Stimulated activated CD4-positive, alpha-beta T cell treated with anti-CD3 and anti-CD28 coated beads, Interleukin-12 subunit alpha, Interleukin-12 subunit beta, amount 100 ng/mL, for 48 hours (primary cell): Measurements from ENCODE around the gene COPG2.
"Not testable (repeated sequence)": the region's sequence is repeated elsewhere in the genome, so short reads cannot be mapped to it uniquely, and the experiment has no call there.

Source experiments
- DNase-seq, 3 donors: peaks; one replicate each; pipeline ENCODE4 v3.0.0-alpha.2; 2020; ENCODE audit warnings: low read depth in 2 of 3, low spot score in 1 of 3

The COPG2 gene

GRCh38 chr7:130570144-130570543 is 98.4 kb downstream of the COPG2 start:
- DNase-seq: not testable (repeated sequence)

GRCh38 chr7:130566898-130567280 is 101.7 kb downstream of the COPG2 start:
- DNase-seq: no peak

- no peak for DNase-seq
Measured at GRCh38 chr7:130566168-130566897, 102.2 kb downstream of the COPG2 start.

GRCh38 chr7:130560972-130561371 is 107.6 kb downstream of the COPG2 start:
- DNase-seq: no peak

- no peak for DNase-seq
Measured at GRCh38 chr7:130559184-130559583, 109.4 kb downstream of the COPG2 start.

GRCh38 chr7:130554481-130554880 is 114.1 kb downstream of the COPG2 start:
- DNase-seq: no peak

- DNase-seq: no peak
Measured at GRCh38 chr7:130553398-130554029, 115.0 kb downstream of the COPG2 start.

GRCh38 chr7:130544356-130544755 is 124.2 kb downstream of the COPG2 start:
- no peak for DNase-seq

GRCh38 chr7:130543487-130544010 is 125.0 kb downstream of the COPG2 start:
- DNase-seq: no peak

- not testable (repeated sequence) for DNase-seq
Measured at GRCh38 chr7:130542297-130542696, 126.3 kb downstream of the COPG2 start.

- not testable (repeated sequence) for DNase-seq
Measured at GRCh38 chr7:130541287-130541686, 127.3 kb downstream of the COPG2 start.

GRCh38 chr7:130537894-130538293 is 130.7 kb downstream of the COPG2 start:
- not testable (repeated sequence) for DNase-seq

- DNase-seq: no peak
Measured at GRCh38 chr7:130529417-130529816, 139.1 kb downstream of the COPG2 start.

GRCh38 chr7:130527752-130528355 is 140.7 kb downstream of the COPG2 start:
- not testable (repeated sequence) for DNase-seq

GRCh38 chr7:130524628-130525027 is 143.9 kb downstream of the COPG2 start:
- DNase-seq: no peak

- DNase-seq: not testable (repeated sequence)
Measured at GRCh38 chr7:130523519-130524125, 144.9 kb downstream of the COPG2 start.

- DNase-seq: no peak
Measured at GRCh38 chr7:130521258-130521951, 147.1 kb downstream of the COPG2 start.

- DNase-seq: no peak
Measured at GRCh38 chr7:130515315-130516040, 153.1 kb downstream of the COPG2 start.

- DNase-seq: no peak
Measured at GRCh38 chr7:130513447-130513846, 155.1 kb downstream of the COPG2 start.

GRCh38 chr7:130512038-130512437 is 156.5 kb downstream of the COPG2 start:
- DNase-seq: not testable (repeated sequence)
